Liver (tissue), 3 donors: ENCODE results near the gene RARB.

Source experiments
- CTCF ChIP-seq: fragments of 150-350 bp; IDR thresholded peaks from 2 replicates; pipeline ENCODE4 v1.5.1; 2017; ENCODE audit warnings: improper control_type of control experiment, low read depth, low read length; ENCODE audit not compliant: missing input control
- EGR1 ChIP-seq, 2 donors: IDR thresholded peaks; 2 replicates each; pipeline ENCODE4 v1.6.1; 2016 to 2018; ENCODE audit warnings: antibody characterized with exemption in 2 of 2, low read depth in 2 of 2
- GABPA ChIP-seq, 2 donors: IDR thresholded peaks in 1 of 2; conservative IDR thresholded peaks in 1 of 2; 2 replicates each; pipeline ENCODE4 v1.6.1; 2016; ENCODE audit warnings: antibody characterized with exemption in 2 of 2, mild to moderate bottlenecking in 1 of 2, moderate library complexity in 1 of 2
- HNF4A ChIP-seq, 2 donors: conservative IDR thresholded peaks; 2 replicates each; pipeline ENCODE4 v1.6.1; 2016; ENCODE audit warnings: antibody characterized with exemption in 2 of 2, mild to moderate bottlenecking in 2 of 2
- JUND ChIP-seq, 2 donors: IDR thresholded peaks; 2 replicates each; pipeline ENCODE4 v1.6.1; 2016; ENCODE audit warnings: antibody characterized with exemption in 2 of 2
- NR2F2 ChIP-seq: IDR thresholded peaks from 2 replicates; pipeline ENCODE4 v1.6.1; 2016; ENCODE audit warnings: antibody characterized with exemption
- RAD21 ChIP-seq, 2 donors: IDR thresholded peaks; 2 replicates each; pipeline ENCODE4 v1.6.1; 2016; ENCODE audit warnings: antibody characterized with exemption in 2 of 2, mild to moderate bottlenecking in 2 of 2
- TF ChIP-seq, protein P1 (sequence below): IDR thresholded peaks from 2 replicates; pipeline ENCODE4 v1.6.1; 2016; ENCODE audit warnings: antibody characterized with exemption
- TF ChIP-seq, protein P2 (sequence below): IDR thresholded peaks from 2 replicates; pipeline ENCODE4 v1.6.1; 2016; ENCODE audit warnings: antibody characterized with exemption
- donor health status: healthy.
- donor health status: healthy.

- TF ChIP-seq GABPA (IDR thresholded peaks at IDR 0.05 in 1 of 2, conservative IDR thresholded peaks at IDR 0.05 in 1 of 2) (no peak), CTCF (no peak), EGR1 (IDR thresholded peaks at IDR 0.05; ENCODE audit: low read depth in 2 of 2) (no peak), NR2F2 (no peak), JUND (IDR thresholded peaks at IDR 0.05) (no peak), HNF4A (conservative IDR thresholded peaks at IDR 0.05) (no peak), RAD21 (IDR thresholded peaks at IDR 0.05) (no peak)
- TF ChIP-seq, protein P1, sequence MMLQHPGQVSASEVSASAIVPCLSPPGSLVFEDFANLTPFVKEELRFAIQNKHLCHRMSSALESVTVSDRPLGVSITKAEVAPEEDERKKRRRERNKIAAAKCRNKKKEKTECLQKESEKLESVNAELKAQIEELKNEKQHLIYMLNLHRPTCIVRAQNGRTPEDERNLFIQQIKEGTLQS: no peak
- TF ChIP-seq, protein P2, sequence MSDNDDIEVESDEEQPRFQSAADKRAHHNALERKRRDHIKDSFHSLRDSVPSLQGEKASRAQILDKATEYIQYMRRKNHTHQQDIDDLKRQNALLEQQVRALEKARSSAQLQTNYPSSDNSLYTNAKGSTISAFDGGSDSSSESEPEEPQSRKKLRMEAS: no peak
Observed at GRCh38 chr3:25433106-25433505, 5.0 kb downstream of the RARB start.
